Placental epithelial cell (primary cell): Measurements from ENCODE around the gene DEFB119. TPM values are rescaled to one million over a fixed set of nuclear protein-coding genes. Genes with fewer than 3 reads are reported as not detected.

Experiments
- small RNA-seq: library from RNA; depleted of rRNA; stranded (forward); fragments of <200 nt; gene quantifications from one replicate; pipeline ENCODE3, GENCODE V24; 2012
- total RNA-seq: library from RNA; depleted of rRNA; stranded (reverse); fragments of >200 nt; gene quantifications from 2 replicates; pipeline ENCODE4 v1.2.3, GENCODE V29; 2012

DEFB119 gene
- not detected in 2 replicates for total RNA-seq

GRCh38 chr20:31390490-31390889, at the start of gene DEFB119:
TSS of gene DEFB119 (minus strand) at chr20:31390590. CDS start at chr20:31390483, 107 bp downstream.

GRCh38 chr20:31406115-31406514, 15.7 kb upstream of the DEFB119 start, which contains the start of gene DEFB121:
TSS of gene DEFB121 (minus strand) at chr20:31406215. CDS start at chr20:31406152, 63 bp downstream.

GRCh38 chr20:31368301-31368700, 22.1 kb downstream of the DEFB119 start, which contains the start of gene DEFB118:
TSS of gene DEFB118 (plus strand) at chr20:31368601. CDS start at chr20:31368651, 50 bp downstream.

Small RNA genes within 50 kb of the gene (small RNA-seq; reads per million reads assigned to genes)
- gene DEFB117 (not detected), gene RF00561 (0.12 reads per million), gene RNA5SP480 (not detected)

Other genes with a start within 250 kb of the DEFB119 start
- not detected in 2 replicates for gene DEFB115, start 132.9 kb downstream of the DEFB119 start, total RNA-seq
- gene DEFB116, start 82.0 kb downstream of the DEFB119 start, total RNA-seq: not detected in 2 replicates
- gene DEFB118, start 22.0 kb downstream of the DEFB119 start, total RNA-seq: not detected in 2 replicates
- not detected in 2 replicates for gene DEFB121, start 15.6 kb upstream of the DEFB119 start, total RNA-seq
- gene DEFB123, start 50.0 kb upstream of the DEFB119 start, total RNA-seq: not detected in 2 replicates
- gene DEFB124, start 84.5 kb upstream of the DEFB119 start, total RNA-seq: not detected in 2 replicates
- not detected in 2 replicates for gene REM1, start 84.7 kb upstream of the DEFB119 start, total RNA-seq
- 74.2 and 94.0 TPM in 2 replicates for gene HM13, start 123.9 kb upstream of the DEFB119 start, total RNA-seq
- gene ID1, start 214.7 kb upstream of the DEFB119 start, total RNA-seq: 2.3 and 2.4 TPM in 2 replicates
- not detected in 2 replicates for gene COX4I2, start 247.3 kb upstream of the DEFB119 start, total RNA-seq